Measurements from ENCODE around the gene ITSN2.

DNA sequence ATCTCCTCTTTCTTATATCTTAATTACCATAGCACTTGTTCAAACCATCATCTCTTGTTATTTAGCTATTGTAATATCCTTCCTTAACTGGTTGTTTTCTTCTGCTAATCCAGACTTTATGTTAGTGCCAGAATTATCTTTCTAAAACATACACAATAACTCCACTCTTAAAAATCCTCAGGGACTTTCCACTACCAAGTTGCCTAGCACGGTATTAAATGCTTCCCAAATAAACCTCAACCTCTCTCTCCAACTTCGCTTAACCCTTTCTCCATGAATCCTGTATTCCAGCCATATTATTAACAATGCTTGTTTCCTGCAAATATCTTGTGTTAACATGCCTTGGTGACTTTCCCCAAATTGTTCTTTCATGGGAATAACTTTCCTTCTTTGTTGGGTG lies 101.0 kb downstream of the ITSN2 start:
- TF ChIP-seq, protein P1, sequence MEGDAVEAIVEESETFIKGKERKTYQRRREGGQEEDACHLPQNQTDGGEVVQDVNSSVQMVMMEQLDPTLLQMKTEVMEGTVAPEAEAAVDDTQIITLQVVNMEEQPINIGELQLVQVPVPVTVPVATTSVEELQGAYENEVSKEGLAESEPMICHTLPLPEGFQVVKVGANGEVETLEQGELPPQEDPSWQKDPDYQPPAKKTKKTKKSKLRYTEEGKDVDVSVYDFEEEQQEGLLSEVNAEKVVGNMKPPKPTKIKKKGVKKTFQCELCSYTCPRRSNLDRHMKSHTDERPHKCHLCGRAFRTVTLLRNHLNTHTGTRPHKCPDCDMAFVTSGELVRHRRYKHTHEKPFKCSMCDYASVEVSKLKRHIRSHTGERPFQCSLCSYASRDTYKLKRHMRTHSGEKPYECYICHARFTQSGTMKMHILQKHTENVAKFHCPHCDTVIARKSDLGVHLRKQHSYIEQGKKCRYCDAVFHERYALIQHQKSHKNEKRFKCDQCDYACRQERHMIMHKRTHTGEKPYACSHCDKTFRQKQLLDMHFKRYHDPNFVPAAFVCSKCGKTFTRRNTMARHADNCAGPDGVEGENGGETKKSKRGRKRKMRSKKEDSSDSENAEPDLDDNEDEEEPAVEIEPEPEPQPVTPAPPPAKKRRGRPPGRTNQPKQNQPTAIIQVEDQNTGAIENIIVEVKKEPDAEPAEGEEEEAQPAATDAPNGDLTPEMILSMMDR (optimal IDR thresholded peaks at IDR 0.05 in 1 of 3, IDR thresholded peaks at IDR 0.05 in 1 of 3, conservative IDR thresholded peaks at IDR 0.05 in 1 of 3; ENCODE audit: extremely low read depth in 1 of 3, insufficient read depth in 2 of 3, low read length in 3 of 3), result no peak
- no peak for TF ChIP-seq EZH2 (IDR thresholded peaks at IDR 0.05; ENCODE audit: low read length)

All from keratinocyte (primary cell).